Measurements from ENCODE around the gene OR52B2. TPM values are rescaled to one million over a fixed set of nuclear protein-coding genes. Genes with fewer than 3 reads are reported as not detected.

Gene OR52B2
- total RNA-seq, result not detected

- Histone ChIP-seq H3K36me3 (replicated peaks in 1 of 2; ENCODE audit: insufficient read depth in 1 of 2, low read depth in 2 of 2) (no peaks in the 10 kb centered on the region), H3K27ac (no peak within 1 kb of the TSS), H3K4me3 (no peak within 1 kb of the TSS), H3K9me3 (no peaks in the 10 kb centered on the region), H3K4me1 (no peaks in the 10 kb centered on the region), H3K27me3 (no peaks in the 10 kb centered on the region)
- DNase-seq (no peak), ATAC-seq (no peak)
- TF ChIP-seq CTCF (IDR thresholded peaks at IDR 0.05) (no peak), POLR2A (IDR thresholded peaks at IDR 0.05) (no peak)
- WGBS, 2 donors, result 28 to 40% methylated on average over 1 of the region's 1 CpG
- intact Hi-C loops (cut with DNase I), result no loop called here
Observed at GRCh38 chr11:6170226-6170625, at the start of gene OR52B2. OR52B2 (minus strand) TSS chr11:6170326; CDS start chr11:6170326, 0 bp downstream.

GRCh38 chr11:6219359-6219758 is 49.2 kb upstream of the OR52B2 start:
- no peak overlapping the region for H3K27ac ChIP-seq
- H3K9me3 ChIP-seq, result no peaks in the 10 kb centered on the region
- H3K27me3 ChIP-seq, result no peaks in the 10 kb centered on the region
- no peaks in the 10 kb centered on the region for H3K4me1 ChIP-seq
- no peak for TF ChIP-seq POLR2A (IDR thresholded peaks at IDR 0.05)
- no peak for TF ChIP-seq CTCF (IDR thresholded peaks at IDR 0.05)
- DNase-seq (no peak), ATAC-seq (no peak)
- H3K36me3 ChIP-seq (replicated peaks in 1 of 2; ENCODE audit: insufficient read depth in 1 of 2, low read depth in 2 of 2), result peaks cover 10 to 28% of the 10 kb centered on the region in 2 donors
- intact Hi-C loops (cut with DNase I), result no loop called here
- WGBS, 2 donors, result 58 to 68% methylated on average over 2 of the region's 2 CpGs
- no peak overlapping the region for H3K4me3 ChIP-seq

- Histone ChIP-seq H3K9me3 (no peaks in the 10 kb centered on the region), H3K4me3 (no peak overlapping the region), H3K36me3 (replicated peaks in 1 of 2; ENCODE audit: insufficient read depth in 1 of 2, low read depth in 2 of 2) (peaks cover 10 to 29% of the 10 kb centered on the region in 2 donors), H3K27me3 (no peaks in the 10 kb centered on the region), H3K27ac (no peak overlapping the region), H3K4me1 (no peaks in the 10 kb centered on the region)
- intact Hi-C loops (cut with DNase I), result no loop called here
- 86 to 89% methylated on average over 18 to 19 of the region's 19 CpGs for WGBS, 2 donors
- DNase-seq (no peak), ATAC-seq (no peak)
- TF ChIP-seq POLR2A (IDR thresholded peaks at IDR 0.05) (no peak), CTCF (IDR thresholded peaks at IDR 0.05) (no peak)
Observed at GRCh38 chr11:6217722-6218121, 47.6 kb upstream of the OR52B2 start.

- DNase-seq, result no peak
- TF ChIP-seq POLR2A (IDR thresholded peaks at IDR 0.05), result no peak
- TF ChIP-seq CTCF (IDR thresholded peaks at IDR 0.05), result no peak
- Histone ChIP-seq H3K36me3 (replicated peaks in 1 of 2; ENCODE audit: insufficient read depth in 1 of 2, low read depth in 2 of 2) (peaks cover 10 to 19% of the 10 kb centered on the region in 2 donors), H3K27me3 (no peaks in the 10 kb centered on the region), H3K4me1 (no peaks in the 10 kb centered on the region), H3K9me3 (no peaks in the 10 kb centered on the region), H3K27ac (no peak overlapping the region), H3K4me3 (no peak overlapping the region)
- no peak for ATAC-seq
- intact Hi-C loops (cut with DNase I), result no loop called here
- 88 to 98% methylated on average over 4 of the region's 4 CpGs for WGBS, 2 donors
Observed at GRCh38 chr11:6216501-6216900, 46.4 kb upstream of the OR52B2 start.

GRCh38 chr11:6214530-6214929 is 44.4 kb upstream of the OR52B2 start:
- peaks cover 10 to 19% of the 10 kb centered on the region in 2 donors for H3K36me3 ChIP-seq (replicated peaks in 1 of 2; ENCODE audit: insufficient read depth in 1 of 2, low read depth in 2 of 2)
- no peaks in the 10 kb centered on the region for H3K4me1 ChIP-seq
- no peak overlapping the region for H3K27ac ChIP-seq
- H3K4me3 ChIP-seq, result no peak overlapping the region
- H3K27me3 ChIP-seq, result no peaks in the 10 kb centered on the region
- TF ChIP-seq POLR2A (IDR thresholded peaks at IDR 0.05) (no peak), CTCF (IDR thresholded peaks at IDR 0.05) (no peak)
- H3K9me3 ChIP-seq, result no peaks in the 10 kb centered on the region
- 91 to 96% methylated on average over 4 to 10 of the region's 10 CpGs for WGBS, 2 donors
- no peak for DNase-seq
- intact Hi-C loops (cut with DNase I), result no loop called here
- no peak for ATAC-seq

Measured in body of pancreas (tissue), 4 donors.